Mucosa of stomach (tissue), 1 donor: Measurements from ENCODE around the gene RAB3GAP1.
"Not testable (repeated sequence)": the region's sequence is repeated elsewhere in the genome, so short reads cannot be mapped to it uniquely, and the experiment has no call there.

Source experiments
- H3K27me3 ChIP-seq: one replicate; pipeline ENCODE4 v1.7.0; 2013; ENCODE audit warnings: mild to moderate bottlenecking, low read length; ENCODE audit not compliant: control insufficient read depth, insufficient read depth
- H3K36me3 ChIP-seq: one replicate; pipeline ENCODE4 v1.7.0; 2013; ENCODE audit warnings: low read length; ENCODE audit not compliant: control insufficient read depth, insufficient read depth
- H3K4me1 ChIP-seq: one replicate; pipeline ENCODE4 v1.7.0; 2013; ENCODE audit warnings: mild to moderate bottlenecking, low read length; ENCODE audit not compliant: control insufficient read depth, insufficient read depth
- H3K4me3 ChIP-seq: one replicate; pipeline ENCODE4 v1.7.0; 2013; ENCODE audit warnings: low read length
- H3K9ac ChIP-seq: one replicate; pipeline ENCODE4 v1.7.0; 2013; ENCODE audit warnings: mild to moderate bottlenecking, low read length, moderate library complexity
- H3K9me3 ChIP-seq: one replicate; pipeline ENCODE4 v1.7.0; 2013; ENCODE audit warnings: mild to moderate bottlenecking, low read length, moderate library complexity; ENCODE audit not compliant: control insufficient read depth
- donor health status: Pancreatic carcinoma.

Gene RAB3GAP1

DNA sequence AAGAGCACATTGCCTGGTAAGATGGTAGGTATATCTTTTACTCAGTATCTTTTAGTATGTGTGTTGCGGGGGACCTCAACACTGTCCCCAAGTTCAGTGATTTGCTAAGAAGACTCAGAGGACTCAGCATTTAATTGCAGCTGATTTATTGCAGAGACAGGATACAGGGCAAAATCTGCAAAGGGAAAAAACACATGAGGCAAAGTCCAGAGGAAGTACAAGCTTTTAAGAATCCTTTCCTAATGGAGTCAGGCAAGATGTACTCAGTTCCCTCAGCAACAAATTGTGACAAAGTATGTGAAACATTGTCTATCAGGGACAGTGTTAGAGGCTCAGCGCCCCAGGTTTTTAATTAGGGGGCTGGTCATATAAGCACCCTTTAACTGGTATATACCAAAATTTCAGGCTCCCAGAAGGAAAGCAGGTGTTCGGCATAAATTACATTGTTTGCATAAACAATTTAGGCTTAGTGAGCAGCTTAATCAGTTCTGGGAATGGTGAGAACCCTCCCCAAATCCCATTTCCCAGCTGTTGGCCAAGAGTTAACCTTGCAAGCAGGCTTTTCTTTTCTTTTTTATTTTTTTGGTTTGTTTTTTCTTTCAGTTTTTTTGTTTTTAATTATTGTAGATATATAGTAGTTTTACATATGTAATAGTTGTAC is 41.7 kb downstream of the RAB3GAP1 start:
- H3K36me3 ChIP-seq: no peaks in the 10 kb centered on the region
- no peaks in the 10 kb centered on the region for H3K27me3 ChIP-seq
- peaks cover 22% of the 10 kb centered on the region for H3K4me1 ChIP-seq
- no peak overlapping the region for H3K4me3 ChIP-seq
- no peaks in the 10 kb centered on the region for H3K9me3 ChIP-seq
- H3K9ac ChIP-seq: no peak overlapping the region

DNA sequence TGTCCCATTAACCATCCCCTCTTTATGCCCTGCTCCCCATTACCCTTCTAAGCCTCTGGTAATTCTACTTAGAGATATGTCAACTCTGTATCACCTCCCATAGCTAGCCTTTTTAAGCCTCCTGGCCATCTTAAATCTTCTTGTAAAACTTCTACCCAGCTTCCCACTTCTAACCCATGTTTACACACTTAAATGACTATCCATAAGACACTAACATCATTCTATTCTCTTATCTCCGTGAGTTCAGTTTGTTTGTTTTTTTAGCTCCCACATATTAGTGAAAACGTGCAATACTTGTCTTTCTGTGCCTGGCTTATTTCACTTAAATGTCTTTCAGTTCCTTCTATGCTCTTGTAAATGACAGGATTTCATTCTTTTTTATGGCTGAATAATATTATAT is 42.4 kb downstream of the RAB3GAP1 start:
- Histone ChIP-seq H3K4me3 (no peak overlapping the region), H3K9ac (no peak overlapping the region), H3K27me3 (no peaks in the 10 kb centered on the region), H3K36me3 (no peaks in the 10 kb centered on the region), H3K9me3 (no peaks in the 10 kb centered on the region), H3K4me1 (peaks cover 22% of the 10 kb centered on the region)

DNA sequence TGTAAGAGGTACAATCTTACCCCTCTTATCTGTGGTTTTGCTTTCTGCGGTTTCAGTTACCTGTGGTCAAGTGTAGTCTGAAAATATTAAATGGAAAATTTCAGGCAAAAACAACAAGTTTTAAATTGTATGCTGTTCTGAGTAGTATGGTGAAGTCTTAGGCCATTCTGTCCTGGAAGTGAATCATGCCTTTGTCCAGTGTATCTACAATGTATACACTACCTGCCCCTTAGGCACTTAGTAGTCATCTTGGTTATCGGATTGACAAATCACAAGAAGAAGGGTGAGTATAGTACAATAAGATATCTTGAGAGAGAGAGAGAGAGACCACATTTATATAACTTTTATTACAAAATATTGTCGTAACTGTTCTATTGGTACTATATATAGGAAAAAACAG is 43.5 kb downstream of the RAB3GAP1 start:
- no peaks in the 10 kb centered on the region for H3K9me3 ChIP-seq
- H3K4me1 ChIP-seq: peaks cover 27% of the 10 kb centered on the region

DNA sequence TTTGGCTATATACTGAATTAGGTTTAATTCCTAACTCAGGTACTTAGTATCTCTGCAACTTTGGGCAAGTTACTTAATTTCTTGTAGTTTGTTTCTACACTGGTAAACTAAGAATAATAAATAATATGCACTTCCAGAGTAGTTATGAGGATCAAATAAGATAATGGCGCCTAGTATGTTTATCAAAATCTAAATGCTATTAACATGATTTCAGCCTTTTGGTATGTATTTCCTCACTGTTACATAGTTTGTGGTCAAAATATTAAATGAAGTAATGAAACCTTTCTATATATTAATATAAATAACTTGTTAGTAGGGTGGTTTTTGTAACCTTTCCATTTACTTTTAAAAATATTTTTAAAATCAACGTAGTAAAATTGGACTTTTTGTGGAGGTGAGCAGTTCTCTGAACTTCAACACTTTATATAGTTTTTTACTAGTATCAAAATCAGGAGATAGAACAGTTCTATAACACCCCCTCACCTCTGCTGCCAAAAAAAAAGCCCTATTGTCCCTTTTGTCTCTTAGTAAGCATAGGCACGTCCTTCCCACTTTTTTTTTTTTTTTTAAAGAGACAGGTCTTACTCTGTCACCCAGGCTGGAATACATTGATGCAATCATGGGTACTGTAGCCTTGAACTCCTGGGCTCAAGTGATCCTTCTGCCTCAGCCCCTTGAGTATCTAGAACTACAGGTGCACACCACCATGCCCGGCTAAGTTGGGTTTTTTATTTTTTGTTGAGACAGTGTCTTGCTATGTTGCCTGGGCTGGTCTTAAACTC is 44.8 kb downstream of the RAB3GAP1 start:
- no peak overlapping the region for H3K9ac ChIP-seq
- H3K4me1 ChIP-seq: peaks cover 19% of the 10 kb centered on the region
- H3K4me3 ChIP-seq: no peak overlapping the region
- no peaks in the 10 kb centered on the region for H3K9me3 ChIP-seq
- no peaks in the 10 kb centered on the region for H3K27me3 ChIP-seq
- no peaks in the 10 kb centered on the region for H3K36me3 ChIP-seq

More for the DNA sequence above, 43.5 kb downstream of the RAB3GAP1 start:
- H3K36me3 ChIP-seq: no peaks in the 10 kb centered on the region
- H3K9ac ChIP-seq: no peak overlapping the region
- no peak overlapping the region for H3K4me3 ChIP-seq
- no peaks in the 10 kb centered on the region for H3K27me3 ChIP-seq

DNA sequence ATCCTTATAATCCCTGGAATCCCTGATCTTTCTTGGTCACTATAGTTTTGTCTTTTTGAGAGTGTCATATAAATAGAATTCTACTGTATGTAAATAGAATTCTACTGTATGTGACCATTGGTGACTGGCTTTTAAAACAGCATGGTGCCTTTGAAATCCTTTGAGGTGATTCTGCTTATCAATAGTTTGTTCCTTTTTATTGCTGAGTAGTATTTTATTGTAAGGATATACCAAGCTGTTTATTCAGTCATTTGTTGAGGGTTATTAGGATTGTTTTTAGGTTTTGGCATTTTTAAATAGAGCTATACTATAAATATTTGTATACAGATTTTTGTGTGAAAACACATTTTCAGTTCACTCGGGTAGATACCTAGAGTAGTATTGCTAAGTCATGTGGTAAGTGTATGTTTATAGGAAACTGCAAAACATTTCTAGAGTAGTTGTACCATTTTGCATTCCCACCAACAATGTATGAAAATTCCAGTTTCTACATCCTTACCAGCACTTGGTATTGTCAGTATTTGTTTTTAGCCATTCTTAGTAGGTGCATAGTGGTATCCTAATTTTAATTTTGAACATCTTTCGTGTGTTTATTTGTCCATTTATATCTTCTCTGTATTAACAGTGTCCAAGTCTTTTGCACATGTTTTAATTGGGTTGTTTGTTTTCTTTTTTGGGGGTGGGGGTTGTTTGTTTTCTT is 45.6 kb downstream of the RAB3GAP1 start:
- Histone ChIP-seq H3K9me3 (no peaks in the 10 kb centered on the region), H3K36me3 (no peaks in the 10 kb centered on the region), H3K4me1 (peaks cover 17% of the 10 kb centered on the region), H3K9ac (no peak overlapping the region), H3K27me3 (no peaks in the 10 kb centered on the region), H3K4me3 (no peak overlapping the region)

DNA sequence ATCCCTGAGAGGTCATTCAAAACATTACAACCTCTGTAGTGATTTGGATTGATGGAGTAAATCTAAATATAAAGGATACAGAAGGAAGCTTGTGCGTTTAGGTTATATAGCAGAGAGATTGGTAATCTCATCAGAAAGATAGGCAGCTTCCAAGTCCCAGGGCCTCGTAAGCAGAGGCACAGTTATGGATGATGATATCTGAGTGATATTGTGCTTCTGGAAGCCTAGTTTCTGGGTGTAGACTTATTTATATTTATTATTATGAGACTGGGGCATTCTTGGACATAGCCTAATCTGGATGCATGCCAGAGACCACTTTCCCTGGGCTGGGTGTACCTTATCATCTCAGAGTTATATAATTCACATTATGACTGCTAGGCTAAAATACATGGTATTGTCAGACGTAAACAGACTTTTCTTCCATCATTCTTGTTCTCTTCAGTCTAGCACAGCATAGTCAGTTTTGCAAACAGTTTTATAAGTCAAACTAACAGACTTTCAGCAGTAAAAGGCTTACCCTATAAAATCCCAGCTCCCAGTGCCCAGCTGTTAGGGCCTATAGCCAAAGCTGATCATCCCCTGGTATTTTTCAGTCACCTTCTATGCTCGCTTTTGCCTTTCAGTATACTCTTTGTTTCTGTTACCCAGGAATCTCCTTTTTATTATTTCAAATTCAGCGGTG is 47.9 kb downstream of the RAB3GAP1 start:
- H3K36me3 ChIP-seq: no peaks in the 10 kb centered on the region
- H3K4me3 ChIP-seq: no peak overlapping the region
- H3K9me3 ChIP-seq: no peaks in the 10 kb centered on the region

DNA sequence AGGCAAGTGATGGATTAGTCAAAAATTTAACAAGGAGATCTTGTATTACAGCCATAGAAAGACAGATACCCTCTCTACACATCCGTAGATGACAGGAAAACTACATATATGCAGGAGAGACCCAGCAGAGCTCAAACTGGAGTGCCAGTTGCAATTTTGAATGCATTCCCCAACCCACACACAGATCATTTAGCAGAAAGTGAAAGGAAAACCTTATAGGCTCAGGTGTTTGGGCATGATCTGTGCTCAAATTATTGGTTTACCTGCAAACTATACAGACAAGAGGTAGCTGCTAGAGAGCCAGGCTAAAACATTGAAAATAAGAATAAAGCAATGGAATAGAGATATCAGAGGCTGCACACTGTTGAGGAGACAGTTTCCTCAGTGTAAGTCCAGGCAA is 51.8 kb downstream of the RAB3GAP1 start:
- no peaks in the 10 kb centered on the region for H3K36me3 ChIP-seq
- no peaks in the 10 kb centered on the region for H3K27me3 ChIP-seq
- no peak overlapping the region for H3K4me3 ChIP-seq
- H3K4me1 ChIP-seq: peaks cover 5% of the 10 kb centered on the region
- no peaks in the 10 kb centered on the region for H3K9me3 ChIP-seq
- H3K9ac ChIP-seq: no peak overlapping the region

More for the DNA sequence above, 47.9 kb downstream of the RAB3GAP1 start:
- H3K4me1 ChIP-seq: peaks cover 5% of the 10 kb centered on the region
- H3K27me3 ChIP-seq: no peaks in the 10 kb centered on the region
- H3K9ac ChIP-seq: no peak overlapping the region

DNA sequence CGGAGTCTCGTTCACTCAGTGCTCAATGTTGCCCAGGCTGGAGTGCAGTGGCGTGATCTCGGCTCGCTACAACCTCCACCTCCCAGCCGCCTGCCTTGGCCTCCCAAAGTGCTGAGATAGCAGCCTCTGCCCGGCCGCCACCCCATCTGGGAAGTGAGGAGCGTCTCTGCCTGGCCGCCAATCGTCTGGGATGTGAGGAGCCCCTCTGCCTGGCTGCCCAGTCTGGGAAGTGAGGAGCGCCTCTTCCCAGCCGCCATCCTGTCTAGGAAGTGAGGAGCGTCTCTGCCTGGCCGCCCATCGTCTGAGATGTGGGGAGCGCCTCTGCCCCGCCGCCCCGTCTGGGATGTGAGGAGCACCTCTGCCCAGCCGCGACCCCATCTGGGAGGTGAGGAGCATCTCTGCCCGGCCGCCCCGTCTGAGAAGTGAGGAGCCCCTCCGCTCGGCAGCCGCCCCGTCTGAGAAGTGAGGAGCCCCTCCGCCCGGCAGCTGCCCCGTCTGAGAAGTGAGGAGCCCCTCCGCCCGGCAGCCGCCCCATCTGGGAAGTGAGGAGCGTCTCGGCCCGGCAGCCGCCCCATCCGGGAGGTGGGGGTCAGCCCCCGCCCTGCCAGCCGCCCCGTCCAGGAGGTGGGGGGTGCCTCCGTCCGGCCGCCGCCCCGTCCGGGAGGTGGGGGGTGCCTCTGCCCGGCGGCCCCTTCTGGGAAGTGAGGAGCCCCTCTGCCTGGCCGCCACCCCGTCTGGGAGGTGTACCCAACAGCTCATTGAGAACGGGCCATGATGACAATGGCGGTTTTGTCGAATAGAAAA is 53.6 kb downstream of the RAB3GAP1 start:
- H3K4me1 ChIP-seq, H3K9me3 ChIP-seq, H3K9ac ChIP-seq, H3K27me3 ChIP-seq, H3K36me3 ChIP-seq, H3K4me3 ChIP-seq: not testable (repeated sequence)

DNA sequence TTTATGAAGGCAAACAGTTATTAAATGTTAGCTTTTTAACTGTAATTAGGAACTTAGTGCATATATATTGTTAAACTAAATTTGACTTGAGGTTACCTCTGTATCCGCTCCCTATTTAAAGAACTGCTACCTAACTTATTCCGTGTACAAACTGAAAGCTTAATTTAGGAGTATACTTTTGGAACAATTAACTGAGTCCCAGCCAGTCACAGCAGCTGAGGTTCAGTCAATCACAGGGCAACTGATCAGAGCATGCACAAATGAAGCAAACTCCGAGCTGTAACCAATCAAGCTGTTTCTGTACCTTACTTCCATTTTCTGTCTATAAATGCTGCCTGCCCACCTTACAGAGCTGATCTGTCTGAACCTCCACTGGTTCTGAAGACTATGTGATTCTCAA is 61.2 kb downstream of the RAB3GAP1 start:
- Histone ChIP-seq H3K9me3 (no peaks in the 10 kb centered on the region), H3K9ac (no peak overlapping the region), H3K4me3 (no peak overlapping the region), H3K27me3 (no peaks in the 10 kb centered on the region), H3K36me3 (no peaks in the 10 kb centered on the region), H3K4me1 (no peaks in the 10 kb centered on the region)

DNA sequence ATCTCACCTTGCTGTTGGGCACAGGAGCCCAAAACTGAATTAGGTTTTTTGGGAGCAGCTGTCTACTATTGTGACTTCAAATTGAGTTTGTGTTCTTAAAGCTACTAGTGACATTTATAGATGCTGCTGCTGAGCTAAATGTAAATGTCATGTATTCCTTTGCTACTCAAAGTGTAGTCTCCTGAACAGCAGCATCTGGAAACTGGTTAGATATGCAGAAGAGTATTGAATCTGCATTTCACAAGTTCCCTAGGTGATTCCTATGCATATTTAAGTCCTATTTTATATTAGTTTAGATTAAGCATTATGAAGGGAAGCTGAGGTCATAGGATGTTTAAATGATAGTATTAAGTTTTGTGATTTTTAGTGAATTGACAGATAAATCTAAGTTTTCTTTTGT is 67.5 kb downstream of the RAB3GAP1 start:
- no peaks in the 10 kb centered on the region for H3K27me3 ChIP-seq
- no peak overlapping the region for H3K4me3 ChIP-seq
- peaks cover 9% of the 10 kb centered on the region for H3K4me1 ChIP-seq
- H3K9me3 ChIP-seq: no peaks in the 10 kb centered on the region
- no peak overlapping the region for H3K9ac ChIP-seq
- H3K36me3 ChIP-seq: peaks cover 4% of the 10 kb centered on the region

DNA sequence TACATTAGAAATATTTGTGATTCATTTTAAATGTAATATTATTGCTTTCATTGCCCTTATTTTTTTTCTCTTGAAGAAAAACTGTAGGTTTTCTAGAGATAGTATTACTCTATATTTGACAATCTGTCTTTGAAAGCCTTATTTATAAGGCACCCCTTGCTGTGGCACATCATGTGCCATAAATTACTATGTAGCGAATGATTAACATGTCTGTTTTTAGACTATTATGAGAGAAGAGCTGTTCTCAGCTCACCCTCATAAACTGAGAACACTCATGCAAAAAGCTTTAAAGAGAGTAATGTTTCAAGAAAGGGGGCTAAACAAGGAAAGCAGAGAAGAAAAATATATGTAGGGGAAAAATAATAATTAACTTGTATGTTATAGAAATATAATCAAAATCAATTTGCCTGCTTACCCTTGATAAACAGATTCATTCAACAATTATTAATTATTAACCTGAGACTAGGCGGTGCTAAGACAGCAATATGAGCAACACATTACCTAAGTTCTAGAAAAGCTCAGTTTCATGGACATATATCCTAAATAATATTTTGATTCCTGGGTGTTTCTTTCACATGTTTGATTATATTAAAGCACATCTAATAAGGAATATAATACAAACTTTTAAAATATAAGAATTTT is 69.0 kb downstream of the RAB3GAP1 start:
- Histone ChIP-seq H3K9me3 (no peaks in the 10 kb centered on the region), H3K9ac (no peak overlapping the region), H3K4me1 (peaks cover 9% of the 10 kb centered on the region), H3K27me3 (no peaks in the 10 kb centered on the region), H3K4me3 (no peak overlapping the region), H3K36me3 (peaks cover 4% of the 10 kb centered on the region)
